Body of pancreas (tissue), 4 donors: ENCODE measurements around the gene ACSL5. TPM values are rescaled to one million over a fixed set of nuclear protein-coding genes. Genes with fewer than 3 reads are reported as not detected.
"Not testable (repeated sequence)": the region's sequence is repeated elsewhere in the genome, so short reads cannot be mapped to it uniquely, and the experiment has no call there.

Experiments
- ATAC-seq: fragments of 150-250 bp; one replicate; pipeline ENCODE4 v1.9.1; 2016
- DNase-seq, 4 donors: peaks; one replicate each; pipeline ENCODE4 v3.0.0-alpha.2; 2019
- H3K27ac ChIP-seq, 4 donors: fragments of 200-600 bp; sonication (generic); 1 replicate in 3 of 4; 2 replicates in 1 of 4; pipeline versions ENCODE4 v1.5.1 to v1.6.1; 2016 to 2019; ENCODE audit warnings: mild to moderate bottlenecking in 1 of 4, mixed read lengths in 1 of 4, moderate library complexity in 1 of 4
- H3K27me3 ChIP-seq, 2 donors: fragments of 200-600 bp; sonication (generic); one replicate each; pipeline ENCODE4 v1.6.0; 2016; ENCODE audit warnings: mild to moderate bottlenecking in 1 of 2
- H3K36me3 ChIP-seq, 2 donors: fragments of 200-600 bp; sonication (generic); replicated peaks in 1 of 2; 2 replicates each; pipeline ENCODE4 v1.5.1; 2016; ENCODE audit warnings: low read depth in 2 of 2; ENCODE audit not compliant: insufficient read depth in 1 of 2
- H3K4me1 ChIP-seq: fragments of 200-600 bp; sonication (generic); one replicate; pipeline ENCODE4 v1.6.0; 2016
- H3K4me3 ChIP-seq, 2 donors: fragments of 200-600 bp; sonication (generic); 1 replicate in 1 of 2; 2 replicates in 1 of 2; pipeline ENCODE4 v1.5.1; 2016 to 2019
- H3K9me3 ChIP-seq, 3 donors: fragments of 200-600 bp; sonication (generic); 1 replicate in 2 of 3; 2 replicates in 1 of 3; pipeline ENCODE4 v1.5.1; 2016
- POLR2A ChIP-seq, 3 donors: fragments of 450-650 bp; IDR thresholded peaks; one replicate each; pipeline ENCODE4 v1.6.1; 2016; ENCODE audit warnings: antibody characterized with exemption in 3 of 3, mild to moderate bottlenecking in 2 of 3
- WGBS, 2 donors: methylation state at CpG; one replicate each; pipeline ENCODE4 v1.1.5; 2017; 5-methylcytosine and 5-hydroxymethylcytosine counted together
- intact Hi-C: fragments of 100-400 bp; cut with DNase I; formaldehyde crosslinking; loops from one replicate; pipeline ENCODE4 v1.15.1; 2023
- total RNA-seq, 2 donors: library from RNA; depleted of rRNA; stranded (reverse); fragments of >200 nt; gene quantifications; one replicate each; pipeline ENCODE4 v1.1.0, GENCODE V29; 2016
- TF ChIP-seq, protein P1 (sequence below), 7 experiments: fragments of 450-650 bp in 4 of 7; fragments of 200-600 bp in 3 of 7; sonication (generic) in 3 of 7; IDR thresholded peaks; one replicate each; pipeline ENCODE4 v1.5.1; 2016 to 2019; ENCODE audit warnings: antibody characterized with exemption in 7 of 7

Gene ACSL5
- total RNA-seq, 2 donors from 2014 or later: 7.3 to 9.6 TPM

GRCh38 chr10:112395809-112396530, 22.1 kb downstream of the ACSL5 start:
- Histone ChIP-seq H3K9me3 (no peaks in the 10 kb centered on the region), H3K27ac (no peak overlapping the region), H3K27me3 (no peaks in the 10 kb centered on the region), H3K36me3 (no peaks in the 10 kb centered on the region), H3K4me3 (no peak overlapping the region), H3K4me1 (no peaks in the 10 kb centered on the region)
- DNase-seq (no peak), ATAC-seq (no peak)
- WGBS, 2 donors: 53 to 56% methylated on average over 5 of the region's 5 CpGs
- TF ChIP-seq POLR2A (IDR thresholded peaks at IDR 0.05): no peak
- TF ChIP-seq, protein P1, sequence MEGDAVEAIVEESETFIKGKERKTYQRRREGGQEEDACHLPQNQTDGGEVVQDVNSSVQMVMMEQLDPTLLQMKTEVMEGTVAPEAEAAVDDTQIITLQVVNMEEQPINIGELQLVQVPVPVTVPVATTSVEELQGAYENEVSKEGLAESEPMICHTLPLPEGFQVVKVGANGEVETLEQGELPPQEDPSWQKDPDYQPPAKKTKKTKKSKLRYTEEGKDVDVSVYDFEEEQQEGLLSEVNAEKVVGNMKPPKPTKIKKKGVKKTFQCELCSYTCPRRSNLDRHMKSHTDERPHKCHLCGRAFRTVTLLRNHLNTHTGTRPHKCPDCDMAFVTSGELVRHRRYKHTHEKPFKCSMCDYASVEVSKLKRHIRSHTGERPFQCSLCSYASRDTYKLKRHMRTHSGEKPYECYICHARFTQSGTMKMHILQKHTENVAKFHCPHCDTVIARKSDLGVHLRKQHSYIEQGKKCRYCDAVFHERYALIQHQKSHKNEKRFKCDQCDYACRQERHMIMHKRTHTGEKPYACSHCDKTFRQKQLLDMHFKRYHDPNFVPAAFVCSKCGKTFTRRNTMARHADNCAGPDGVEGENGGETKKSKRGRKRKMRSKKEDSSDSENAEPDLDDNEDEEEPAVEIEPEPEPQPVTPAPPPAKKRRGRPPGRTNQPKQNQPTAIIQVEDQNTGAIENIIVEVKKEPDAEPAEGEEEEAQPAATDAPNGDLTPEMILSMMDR (IDR thresholded peaks at IDR 0.05): no peak
- intact Hi-C loops: no loop called here

- Histone ChIP-seq H3K27ac (no peak overlapping the region), H3K36me3 (no peaks in the 10 kb centered on the region), H3K9me3 (no peaks in the 10 kb centered on the region), H3K4me3 (no peak overlapping the region), H3K4me1 (no peaks in the 10 kb centered on the region), H3K27me3 (no peaks in the 10 kb centered on the region)
- TF ChIP-seq POLR2A (IDR thresholded peaks at IDR 0.05): no peak
- TF ChIP-seq, protein P1 (IDR thresholded peaks at IDR 0.05): no peak
- intact Hi-C loops: no loop called here
- DNase-seq: no peak
- ATAC-seq: no peak
- WGBS, 2 donors: 74 to 77% methylated on average over 2 of the region's 2 CpGs
Measured at GRCh38 chr10:112397592-112397991, 23.7 kb downstream of the ACSL5 start.

GRCh38 chr10:112402917-112403316, 29.0 kb downstream of the ACSL5 start:
- no peaks in the 10 kb centered on the region for H3K4me1 ChIP-seq
- ATAC-seq (no peak), DNase-seq (no peak)
- intact Hi-C loops: no loop called here
- TF ChIP-seq POLR2A (IDR thresholded peaks at IDR 0.05): no peak
- TF ChIP-seq, protein P1 (IDR thresholded peaks at IDR 0.05): no peak
- H3K27ac ChIP-seq: no peak overlapping the region
- no peaks in the 10 kb centered on the region for H3K36me3 ChIP-seq
- H3K4me3 ChIP-seq: no peak overlapping the region
- no peaks in the 10 kb centered on the region for H3K27me3 ChIP-seq
- H3K9me3 ChIP-seq: no peaks in the 10 kb centered on the region
- 37 to 54% methylated on average over 2 of the region's 2 CpGs for WGBS, 2 donors

GRCh38 chr10:112404617-112405016, 30.7 kb downstream of the ACSL5 start:
- no peak for TF ChIP-seq POLR2A (IDR thresholded peaks at IDR 0.05)
- TF ChIP-seq, protein P1 (IDR thresholded peaks at IDR 0.05): no peak
- Histone ChIP-seq H3K4me1 (no peaks in the 10 kb centered on the region), H3K4me3 (no peak overlapping the region), H3K36me3 (no peaks in the 10 kb centered on the region), H3K27me3 (no peaks in the 10 kb centered on the region), H3K9me3 (no peaks in the 10 kb centered on the region), H3K27ac (no peak overlapping the region)
- ATAC-seq (no peak), DNase-seq (no peak)
- intact Hi-C loops: no loop called here
- WGBS, 2 donors: 66 to 73% methylated on average over 3 of the region's 3 CpGs

- intact Hi-C loops, H3K4me3 ChIP-seq, DNase-seq, H3K27ac ChIP-seq, H3K27me3 ChIP-seq, H3K9me3 ChIP-seq, H3K36me3 ChIP-seq, ATAC-seq, H3K4me1 ChIP-seq: not testable (repeated sequence)
- 49 to 59% methylated on average over 2 of the region's 2 CpGs for WGBS, 2 donors
Measured at GRCh38 chr10:112406806-112407205, 32.9 kb downstream of the ACSL5 start.
